ENCODE measurements around the gene NELFA.

DNA sequence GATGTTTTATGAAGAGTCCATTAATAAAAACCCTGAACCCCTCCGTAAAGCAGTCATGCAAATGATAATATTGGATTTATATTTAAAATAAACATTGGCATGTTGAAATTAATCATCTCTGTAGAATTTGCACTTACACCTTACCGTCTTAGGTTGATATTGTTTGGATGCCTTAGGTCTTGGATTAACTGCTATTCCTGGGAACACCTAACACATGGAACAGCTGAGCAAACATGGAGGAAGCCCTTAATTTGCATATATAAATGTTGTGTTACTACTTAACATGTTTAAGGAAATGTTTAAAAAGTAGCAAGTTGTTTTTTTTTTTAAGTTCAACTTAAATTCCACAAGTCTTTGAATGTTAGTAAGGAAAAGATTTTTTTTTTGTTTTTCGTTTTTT is 75.1 kb downstream of the NELFA start:
- TF ChIP-seq, protein P1, sequence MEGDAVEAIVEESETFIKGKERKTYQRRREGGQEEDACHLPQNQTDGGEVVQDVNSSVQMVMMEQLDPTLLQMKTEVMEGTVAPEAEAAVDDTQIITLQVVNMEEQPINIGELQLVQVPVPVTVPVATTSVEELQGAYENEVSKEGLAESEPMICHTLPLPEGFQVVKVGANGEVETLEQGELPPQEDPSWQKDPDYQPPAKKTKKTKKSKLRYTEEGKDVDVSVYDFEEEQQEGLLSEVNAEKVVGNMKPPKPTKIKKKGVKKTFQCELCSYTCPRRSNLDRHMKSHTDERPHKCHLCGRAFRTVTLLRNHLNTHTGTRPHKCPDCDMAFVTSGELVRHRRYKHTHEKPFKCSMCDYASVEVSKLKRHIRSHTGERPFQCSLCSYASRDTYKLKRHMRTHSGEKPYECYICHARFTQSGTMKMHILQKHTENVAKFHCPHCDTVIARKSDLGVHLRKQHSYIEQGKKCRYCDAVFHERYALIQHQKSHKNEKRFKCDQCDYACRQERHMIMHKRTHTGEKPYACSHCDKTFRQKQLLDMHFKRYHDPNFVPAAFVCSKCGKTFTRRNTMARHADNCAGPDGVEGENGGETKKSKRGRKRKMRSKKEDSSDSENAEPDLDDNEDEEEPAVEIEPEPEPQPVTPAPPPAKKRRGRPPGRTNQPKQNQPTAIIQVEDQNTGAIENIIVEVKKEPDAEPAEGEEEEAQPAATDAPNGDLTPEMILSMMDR (IDR thresholded peaks at IDR 0.05): no peak
- TF ChIP-seq POLR2A (IDR thresholded peaks at IDR 0.05): no peak
